HG03039 (cell line): ENCODE results near the gene PDE8A.
"Not testable (repeated sequence)": the region's sequence is repeated elsewhere in the genome, so short reads cannot be mapped to it uniquely, and the experiment has no call there.

ENCODE experiments used
- ATAC-seq: cut with Tn5 transposase; IDR thresholded peaks from one replicate; pipeline ENCODE4 v1.9.1; 2021; ENCODE audit warnings: mild to moderate bottlenecking, moderate library complexity; ENCODE audit not compliant: unreplicated experiment

The PDE8A gene

GRCh38 chr15:84960391-84961113 is 21.1 kb upstream of the PDE8A start:
- no peak for ATAC-seq

- ATAC-seq, result no peak
Observed at GRCh38 chr15:84961114-84961452, 20.6 kb upstream of the PDE8A start.

GRCh38 chr15:84961707-84962106 is 19.9 kb upstream of the PDE8A start:
- ATAC-seq, result no peak

GRCh38 chr15:84962955-84963354 is 18.7 kb upstream of the PDE8A start:
- ATAC-seq, result no peak

- no peak for ATAC-seq
Observed at GRCh38 chr15:84967380-84967779, 14.3 kb upstream of the PDE8A start.

GRCh38 chr15:84968301-84968700 is 13.4 kb upstream of the PDE8A start:
- ATAC-seq, result no peak

- no peak for ATAC-seq
Observed at GRCh38 chr15:84969257-84969656, 12.4 kb upstream of the PDE8A start.

GRCh38 chr15:84970843-84971242 is 10.8 kb upstream of the PDE8A start:
- ATAC-seq, result no peak

GRCh38 chr15:84973492-84974460 is 7.9 kb upstream of the PDE8A start:
- ATAC-seq, result no peak

- no peak for ATAC-seq
Observed at GRCh38 chr15:84975871-84976351, 5.7 kb upstream of the PDE8A start.

- no peak for ATAC-seq
Observed at GRCh38 chr15:84976746-84977345, 4.8 kb upstream of the PDE8A start.

- ATAC-seq, result no peak
Observed at GRCh38 chr15:84979651-84980050, 2.0 kb upstream of the PDE8A start.

- ATAC-seq, result peak; percentile 39
Observed at GRCh38 chr15:84980196-84981053, 1.2 kb upstream of the PDE8A start.

GRCh38 chr15:84981054-84981710 is 474 bp upstream of the PDE8A start:
- ATAC-seq, result peak; percentile 60

- ATAC-seq, result no peak
Observed at GRCh38 chr15:84982301-84982920, 755 bp downstream of the PDE8A start.

- no peak for ATAC-seq
Observed at GRCh38 chr15:84983294-84983693, 1.6 kb downstream of the PDE8A start.

- no peak for ATAC-seq
Observed at GRCh38 chr15:84983711-84984110, 2.1 kb downstream of the PDE8A start.

GRCh38 chr15:84985158-84985557 is 3.5 kb downstream of the PDE8A start:
- no peak for ATAC-seq

- ATAC-seq, result not testable (repeated sequence)
Observed at GRCh38 chr15:84987351-84987750, 5.7 kb downstream of the PDE8A start.
